Measurements from ENCODE around the gene ZNF135.
A peak's percentile ranks its signal among the peaks of the same experiment; 100 is the strongest.

ZNF135 gene

DNA sequence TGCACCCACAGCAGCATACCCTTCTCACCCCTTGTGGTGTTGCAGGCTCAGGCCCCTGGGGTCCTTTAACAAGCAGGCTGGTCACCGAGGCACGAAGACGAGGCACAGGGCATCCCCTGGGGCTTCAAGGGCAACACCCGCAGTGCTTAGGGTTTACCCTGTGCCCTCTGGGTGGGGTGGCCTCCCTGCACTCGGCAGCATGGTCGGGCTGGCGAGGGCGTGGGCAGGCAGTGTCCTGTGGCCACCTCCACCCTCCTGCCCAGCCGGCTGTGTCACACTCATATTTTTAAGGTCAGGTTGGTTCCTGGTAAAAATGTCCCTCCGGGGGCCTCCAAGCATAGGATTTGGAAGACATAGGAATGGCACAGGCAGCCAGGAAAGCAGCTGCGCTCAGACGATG is 11.4 kb upstream of the ZNF135 start:
- DNase-seq: no peak

DNA sequence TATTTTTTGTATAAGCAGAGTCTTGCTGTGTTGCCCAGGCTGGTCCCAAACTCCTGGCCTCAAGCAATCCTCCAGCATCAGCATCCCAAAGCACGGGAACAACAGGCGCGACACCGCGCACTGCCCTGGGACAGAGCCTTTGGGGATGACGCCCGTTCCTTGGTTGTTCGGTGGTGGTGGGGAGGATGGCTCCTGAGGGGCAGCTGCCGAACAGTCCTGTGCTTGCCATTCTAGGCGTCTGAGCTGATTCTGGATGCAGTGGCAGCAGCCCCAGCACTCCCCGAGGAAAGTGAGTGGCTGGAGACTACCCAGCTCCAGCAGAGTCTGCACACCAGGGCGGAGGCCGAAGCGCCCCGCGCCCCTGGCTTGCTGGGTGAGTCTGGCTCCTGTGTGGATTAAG is 6.8 kb upstream of the ZNF135 start:
- DNase-seq: no peak

DNA sequence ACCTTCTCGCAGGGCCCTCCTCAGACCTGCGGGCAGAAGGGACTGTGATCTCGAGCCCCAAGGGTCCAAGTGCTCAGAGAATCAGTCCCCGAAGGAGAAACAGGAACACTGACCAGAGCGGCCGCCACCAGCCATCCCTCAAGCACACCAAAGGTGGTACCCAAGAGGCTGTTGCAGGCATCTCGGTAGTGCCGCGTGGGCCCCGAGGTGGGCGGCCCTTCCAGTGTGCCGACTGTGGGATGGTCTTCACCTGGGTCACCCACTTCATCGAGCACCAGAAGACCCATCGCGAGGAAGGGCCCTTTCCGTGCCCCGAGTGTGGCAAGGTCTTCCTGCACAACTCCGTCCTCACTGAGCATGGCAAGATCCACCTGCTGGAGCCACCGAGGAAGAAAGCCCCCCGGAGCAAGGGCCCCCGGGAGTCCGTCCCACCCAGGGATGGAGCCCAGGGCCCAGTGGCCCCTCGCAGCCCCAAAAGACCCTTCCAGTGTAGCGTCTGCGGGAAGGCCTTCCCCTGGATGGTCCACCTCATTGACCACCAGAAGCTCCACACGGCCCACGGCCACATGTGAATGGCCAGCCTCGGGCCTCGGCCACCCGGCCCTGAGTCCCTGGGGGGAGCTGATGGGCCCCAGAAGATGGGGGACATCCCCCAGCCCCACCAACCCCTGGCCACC is 5.5 kb upstream of the ZNF135 start:
- DNase-seq: no peak

DNA sequence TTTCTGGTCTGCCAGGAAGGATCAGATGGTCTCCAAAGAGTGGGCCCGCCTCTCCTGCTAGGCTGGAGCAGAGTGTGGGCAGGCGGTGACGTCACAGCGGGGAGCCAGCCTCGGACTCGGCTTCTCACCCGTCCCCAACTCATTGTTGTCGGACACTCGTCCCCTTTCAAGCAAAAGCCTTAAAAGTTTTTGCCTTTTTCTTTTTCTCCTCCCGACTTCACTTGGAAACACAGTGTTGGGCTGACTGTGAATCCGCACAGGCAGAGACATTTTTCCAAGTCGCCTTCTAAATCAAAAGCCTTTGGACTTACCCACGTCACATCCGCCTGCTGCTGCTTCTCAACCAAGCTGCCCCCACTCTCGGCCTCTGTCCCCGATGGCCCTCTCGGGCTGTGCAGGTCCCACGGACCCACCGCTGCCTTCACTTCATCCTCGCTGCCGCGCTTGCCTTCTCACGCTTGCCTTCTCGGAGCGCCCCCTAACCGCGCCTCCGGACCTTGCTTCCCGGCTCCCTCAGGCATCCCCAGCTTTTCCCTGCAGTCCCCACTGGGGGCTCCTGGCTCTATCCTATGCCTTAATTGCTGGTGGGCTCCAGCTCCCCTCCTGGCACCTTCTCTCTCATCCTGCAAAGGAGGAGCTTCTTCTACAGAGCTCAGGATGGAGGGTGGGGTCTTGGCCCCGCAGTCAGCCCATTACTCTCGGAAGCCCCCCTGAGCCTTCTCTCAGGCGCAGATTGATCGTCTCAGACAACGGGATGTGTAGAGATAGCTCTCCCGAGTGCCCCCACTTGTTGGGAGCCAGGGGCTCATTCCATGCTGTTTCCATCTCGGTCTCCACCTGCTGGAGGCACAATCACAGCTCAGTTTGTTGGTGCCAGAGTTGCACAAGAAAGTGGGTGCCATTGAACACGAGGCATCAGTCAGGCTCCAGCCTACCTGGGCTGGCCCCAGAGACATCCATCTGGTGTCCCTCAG is 3.9 kb upstream of the ZNF135 start:
- DNase-seq: peak; percentile 91

DNA sequence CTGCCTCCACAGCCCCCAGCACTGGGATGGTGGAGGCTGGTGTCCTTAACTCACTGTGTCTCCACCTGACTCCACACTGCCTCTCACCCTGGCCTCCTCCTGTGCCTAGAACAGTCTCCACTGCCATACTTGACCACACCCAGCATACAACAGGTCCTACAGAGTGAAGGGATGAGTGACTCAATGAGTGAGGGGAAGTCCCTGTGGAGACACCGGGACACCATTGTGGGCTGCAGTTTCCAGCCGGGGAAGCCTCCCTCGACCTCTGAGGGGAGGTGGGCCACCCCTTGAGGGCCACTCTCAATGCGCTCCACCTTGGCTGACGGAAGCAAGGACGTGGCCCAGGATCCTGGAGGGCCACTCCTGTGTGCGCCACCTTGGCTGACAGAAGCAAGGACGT is 2.8 kb upstream of the ZNF135 start:
- DNase-seq: no peak

DNA sequence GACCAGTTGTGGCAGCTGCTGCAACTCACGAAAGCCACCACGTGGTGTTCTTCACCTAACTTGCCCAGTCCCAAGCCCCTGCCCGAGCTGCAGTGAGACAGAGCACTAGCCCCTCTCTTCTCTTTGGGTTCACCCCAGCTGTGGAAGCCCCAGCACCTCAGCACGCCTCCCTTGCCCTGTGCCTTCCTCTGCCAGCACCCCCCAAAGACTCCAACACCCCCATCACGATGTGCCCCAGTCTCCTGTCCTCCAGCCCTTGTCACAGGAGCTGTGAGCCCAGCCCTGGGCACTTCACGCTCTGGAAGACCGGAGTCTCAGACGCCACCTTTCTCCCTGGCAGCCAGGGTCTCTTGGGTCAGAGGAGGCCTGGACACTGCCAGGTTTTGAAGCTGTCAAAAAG is 2.2 kb upstream of the ZNF135 start:
- DNase-seq: no peak

DNA sequence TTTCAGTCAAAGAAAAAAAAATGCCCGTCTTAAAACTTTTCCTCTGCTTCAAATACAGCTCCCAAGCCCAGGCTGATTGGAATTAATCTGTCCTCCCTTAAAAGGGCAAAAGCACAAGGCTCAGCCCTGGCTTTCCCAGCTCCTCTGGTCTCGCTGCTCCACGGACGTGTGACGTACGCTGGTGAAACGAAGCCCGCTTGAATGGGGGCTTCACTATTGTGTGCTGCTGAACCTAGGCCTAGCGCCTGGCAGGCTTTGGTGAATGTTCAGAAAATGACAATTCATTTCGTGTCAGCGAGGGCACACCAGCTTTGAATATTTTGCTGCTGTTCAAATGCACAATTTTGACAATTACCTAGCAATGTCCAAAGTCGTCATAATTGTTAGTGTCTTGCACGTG is 615 bp upstream of the ZNF135 start:
- DNase-seq: no peak

DNA sequence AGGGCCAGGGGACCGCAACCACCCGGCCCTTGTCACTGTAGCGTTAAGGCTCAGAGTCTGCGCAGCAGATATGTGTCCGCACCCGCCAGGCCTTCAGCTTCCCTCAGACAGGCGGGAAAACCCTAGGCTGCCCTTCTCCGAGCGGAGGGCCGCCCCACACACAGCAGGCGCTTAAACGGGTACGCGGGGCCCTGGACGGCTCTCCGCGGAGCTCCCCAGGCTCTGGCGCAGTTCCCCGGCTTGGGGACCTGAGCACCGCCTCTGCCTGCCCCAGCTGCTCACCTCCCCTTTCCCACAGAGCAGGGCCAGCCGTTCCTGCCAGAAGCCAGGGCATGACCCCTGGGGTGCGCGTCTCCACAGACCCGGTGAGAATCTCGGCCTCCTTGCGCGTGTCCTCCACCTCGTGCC is 593 bp downstream of the ZNF135 start:
- no peak for DNase-seq

DNA sequence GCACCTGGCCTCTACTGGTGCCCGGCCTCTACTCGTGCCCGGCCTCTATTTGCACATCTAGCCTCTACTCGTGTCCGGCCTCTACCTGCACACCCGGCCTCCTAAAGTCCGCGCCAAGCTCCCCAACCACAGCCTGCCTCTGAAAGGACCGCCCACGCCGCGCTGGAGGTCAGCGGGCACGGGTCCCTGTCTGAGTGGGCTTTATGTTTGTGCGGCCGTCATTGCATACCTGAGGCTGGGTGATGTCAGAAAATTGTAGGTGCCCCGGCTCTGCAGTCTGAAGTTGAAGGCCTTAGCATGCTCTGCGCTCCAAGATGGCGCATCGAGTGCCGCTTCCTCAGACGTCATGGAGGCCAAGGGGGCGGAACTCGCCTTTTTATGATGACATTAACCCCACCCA is 1.1 kb downstream of the ZNF135 start:
- no peak for DNase-seq

DNA sequence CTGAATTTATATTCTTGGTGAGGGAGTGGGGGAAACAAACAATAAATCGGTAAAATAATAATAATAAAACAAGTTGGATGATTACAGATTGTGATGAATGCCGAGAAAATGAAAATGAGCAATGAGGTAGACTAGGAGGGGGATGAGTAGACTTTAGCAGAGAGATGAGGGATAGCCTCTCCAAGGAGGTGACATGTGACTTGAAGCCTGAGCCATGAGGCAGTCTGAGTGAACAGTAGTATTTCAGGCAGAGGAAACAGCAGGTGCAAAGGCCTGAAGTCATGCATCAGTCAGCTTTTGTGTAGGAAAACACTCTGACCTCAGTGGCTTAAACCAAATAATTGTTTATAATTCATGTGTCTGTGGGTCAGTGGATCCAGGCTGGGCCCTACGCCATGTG is 4.6 kb downstream of the ZNF135 start:
- no peak for DNase-seq

DNA sequence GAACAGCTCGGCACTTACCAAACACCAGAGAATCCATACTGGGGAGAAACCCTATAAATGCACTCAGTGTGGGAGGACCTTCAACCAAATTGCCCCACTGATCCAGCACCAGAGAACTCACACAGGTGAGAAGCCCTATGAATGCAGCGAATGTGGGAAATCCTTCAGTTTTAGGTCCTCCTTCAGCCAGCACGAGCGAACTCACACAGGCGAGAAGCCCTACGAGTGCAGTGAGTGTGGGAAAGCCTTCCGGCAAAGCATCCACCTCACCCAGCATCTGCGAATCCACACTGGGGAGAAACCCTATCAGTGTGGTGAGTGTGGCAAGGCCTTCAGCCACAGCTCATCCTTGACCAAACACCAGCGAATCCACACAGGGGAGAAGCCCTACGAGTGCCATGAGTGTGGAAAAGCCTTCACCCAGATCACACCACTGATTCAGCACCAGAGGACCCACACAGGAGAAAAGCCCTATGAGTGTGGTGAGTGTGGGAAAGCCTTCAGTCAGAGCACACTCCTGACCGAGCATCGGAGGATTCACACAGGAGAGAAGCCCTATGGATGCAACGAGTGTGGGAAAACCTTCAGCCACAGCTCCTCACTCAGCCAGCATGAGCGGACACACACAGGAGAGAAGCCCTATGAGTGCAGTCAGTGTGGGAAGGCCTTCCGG is 8.3 kb downstream of the ZNF135 start:
- no peak for DNase-seq

DNA sequence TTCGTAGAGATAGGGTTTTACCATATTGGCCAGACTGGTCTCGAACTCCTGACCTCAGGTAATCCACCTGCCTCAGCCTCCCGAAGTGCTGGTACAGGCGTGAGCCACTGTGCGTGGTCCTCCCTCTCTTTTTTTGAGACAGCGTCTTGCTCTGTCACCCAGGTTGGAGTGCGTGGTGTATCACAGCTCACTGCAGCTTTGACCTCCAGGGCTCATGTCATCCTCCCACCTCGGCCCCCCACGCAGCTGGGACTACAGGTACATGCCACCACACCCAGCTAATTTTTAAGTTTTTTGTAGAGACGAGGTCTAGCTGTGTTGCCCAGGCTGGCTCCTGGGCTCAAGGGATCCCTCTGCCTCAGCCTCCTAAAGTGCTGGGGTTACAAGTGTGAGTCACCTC is 20.7 kb downstream of the ZNF135 start:
- no peak for DNase-seq

DNA sequence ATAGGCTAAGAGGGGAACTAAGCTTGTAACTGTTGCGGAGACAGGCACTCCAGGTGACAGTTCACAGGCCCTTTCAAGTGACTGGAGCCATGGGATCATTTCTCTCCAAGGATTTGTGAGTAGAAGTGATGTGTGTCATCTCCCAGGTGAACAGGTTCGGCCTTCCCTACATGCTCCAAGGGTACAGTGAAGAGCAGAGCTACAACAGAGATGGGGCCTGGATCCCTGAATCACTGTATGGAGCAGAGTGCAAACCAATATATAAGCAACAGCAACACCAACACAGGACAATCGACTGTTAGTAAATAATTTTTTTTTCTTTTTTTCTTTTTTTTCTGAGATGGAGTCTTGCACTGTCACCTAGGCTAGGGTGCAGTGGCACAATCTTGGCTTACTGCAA is 23.9 kb downstream of the ZNF135 start:
- DNase-seq: no peak

DNA sequence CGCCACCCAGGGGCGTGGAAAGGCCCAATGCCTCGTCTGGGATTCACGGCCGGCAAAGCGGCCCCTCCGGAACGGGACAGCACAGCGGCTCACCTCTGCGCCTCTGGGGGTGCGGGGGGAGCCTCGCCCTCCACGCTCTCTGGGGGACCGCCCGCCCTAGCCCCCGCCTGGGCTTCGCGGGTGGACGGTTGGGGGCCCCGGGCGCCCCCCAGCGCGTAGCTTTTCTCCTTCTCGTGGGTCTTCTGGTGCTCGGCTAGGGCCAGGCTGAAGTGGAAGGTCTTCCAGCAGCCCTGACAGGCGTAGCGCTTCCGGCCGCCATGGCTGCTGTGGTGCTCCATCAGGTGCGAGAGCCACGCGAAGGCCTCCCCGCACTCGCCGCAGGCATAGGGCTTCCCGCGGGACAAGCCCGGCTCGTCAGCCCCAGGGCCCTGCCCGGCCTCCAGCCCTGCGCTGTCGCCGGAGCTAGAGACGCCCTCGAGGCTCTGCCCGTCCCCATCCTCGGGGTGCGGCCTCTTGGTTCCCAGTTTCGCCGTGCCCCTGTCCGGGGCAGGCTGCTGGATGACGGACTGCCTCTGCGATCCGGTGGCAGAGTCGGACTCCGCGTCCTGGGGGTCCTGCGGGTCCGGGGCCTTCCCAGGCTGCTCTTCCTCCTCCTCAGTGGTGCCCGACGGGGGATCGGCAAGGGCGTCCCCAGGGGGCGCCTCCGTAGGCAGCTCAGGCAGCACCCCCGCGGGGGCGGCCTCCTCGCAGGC is 25.7 kb downstream of the ZNF135 start:
- DNase-seq: no peak

DNA sequence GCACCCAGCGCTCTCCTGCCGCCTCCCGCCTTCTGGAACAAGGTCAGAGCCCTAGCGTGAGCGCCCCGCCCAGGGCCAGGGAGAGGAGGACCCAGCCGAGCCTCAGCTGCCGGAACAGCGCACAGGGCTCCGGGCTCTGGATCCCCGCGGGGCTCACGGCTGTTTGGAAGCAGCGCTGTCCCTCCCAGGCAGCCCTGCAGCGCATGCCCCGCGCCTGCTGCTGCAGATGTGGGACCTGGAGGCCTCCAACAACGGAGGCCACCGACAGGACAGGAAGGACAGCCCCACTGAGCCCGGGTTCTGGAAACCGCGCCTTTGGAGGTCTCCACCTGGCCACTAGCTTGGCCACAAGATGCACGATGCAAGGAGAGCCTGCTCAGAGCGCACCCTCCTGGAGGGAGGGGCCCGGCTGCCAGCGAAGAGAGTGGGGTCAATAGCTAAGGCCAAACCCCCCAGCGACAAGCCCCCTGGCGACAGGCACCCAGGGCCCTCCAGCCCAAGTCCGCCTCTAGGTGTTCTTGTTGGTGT is 26.3 kb downstream of the ZNF135 start:
- DNase-seq: no peak

DNA sequence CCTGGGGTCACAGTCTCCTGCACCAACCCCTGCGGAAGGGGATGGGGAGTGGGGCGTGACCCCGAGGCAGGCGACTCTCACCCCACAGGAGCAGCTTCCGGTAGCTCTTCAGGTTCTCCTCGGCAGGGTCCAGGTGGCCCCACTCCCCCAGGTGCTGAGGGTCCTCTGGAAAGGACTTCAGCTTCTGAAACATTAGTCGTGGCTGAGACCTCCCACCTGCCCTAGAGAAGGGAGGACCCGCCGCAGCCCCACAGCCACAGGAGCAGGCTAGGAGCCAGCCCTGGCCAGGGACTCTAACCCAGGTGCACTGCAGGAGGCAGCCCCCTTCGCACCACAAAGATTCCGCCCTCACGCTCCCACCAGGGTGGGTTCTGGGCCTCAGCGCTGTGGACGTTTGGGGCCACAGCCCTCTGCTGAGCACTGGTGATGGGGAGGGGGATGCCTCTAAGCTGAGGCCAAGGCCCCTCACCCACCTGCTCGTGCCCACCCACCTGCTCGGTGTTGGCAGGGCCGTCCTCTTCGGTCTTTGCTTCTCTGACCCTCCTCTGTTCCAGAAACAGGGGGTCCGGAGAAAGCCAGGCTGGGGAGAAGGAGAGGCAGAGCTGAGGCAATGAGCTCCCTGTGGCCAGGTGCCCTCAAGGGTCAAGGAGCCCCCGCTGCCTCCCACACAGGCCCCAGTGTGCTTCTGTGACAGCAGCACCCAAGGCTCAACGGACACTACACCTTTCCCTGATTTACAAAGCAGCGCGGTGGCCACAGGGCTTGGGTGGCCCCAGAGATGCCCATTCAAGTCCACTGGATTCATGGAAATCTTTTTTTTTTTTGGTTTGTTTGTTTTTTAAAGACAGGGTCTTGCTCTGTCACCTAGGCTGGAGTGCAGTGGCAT is 28.0 kb downstream of the ZNF135 start:
- DNase-seq: no peak

DNA sequence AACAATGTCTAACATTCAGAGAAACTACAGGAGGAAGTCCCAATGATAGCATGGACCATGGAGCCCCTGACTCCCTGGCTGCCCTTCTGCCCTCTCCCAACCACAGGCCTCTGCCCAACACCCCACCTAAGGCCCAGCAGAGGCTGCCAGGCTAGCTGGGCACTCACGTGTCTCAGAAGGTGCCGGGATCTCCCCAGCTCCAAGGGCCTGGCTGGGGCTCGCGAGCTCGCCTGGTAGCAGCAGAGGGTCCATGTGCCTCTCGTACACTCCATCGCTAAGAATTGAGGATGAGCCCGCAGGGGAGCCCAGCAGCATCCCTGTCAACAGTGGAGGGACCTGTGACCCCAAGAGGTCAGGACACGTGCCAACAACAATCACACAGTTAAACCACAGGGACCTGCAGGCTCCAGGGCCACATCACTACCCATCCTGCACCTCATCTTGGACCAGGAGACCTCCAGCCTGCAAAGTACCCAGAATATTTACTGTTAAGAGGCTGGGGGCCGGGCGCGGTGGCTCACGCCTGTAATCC is 29.5 kb downstream of the ZNF135 start:
- DNase-seq: no peak

DNA sequence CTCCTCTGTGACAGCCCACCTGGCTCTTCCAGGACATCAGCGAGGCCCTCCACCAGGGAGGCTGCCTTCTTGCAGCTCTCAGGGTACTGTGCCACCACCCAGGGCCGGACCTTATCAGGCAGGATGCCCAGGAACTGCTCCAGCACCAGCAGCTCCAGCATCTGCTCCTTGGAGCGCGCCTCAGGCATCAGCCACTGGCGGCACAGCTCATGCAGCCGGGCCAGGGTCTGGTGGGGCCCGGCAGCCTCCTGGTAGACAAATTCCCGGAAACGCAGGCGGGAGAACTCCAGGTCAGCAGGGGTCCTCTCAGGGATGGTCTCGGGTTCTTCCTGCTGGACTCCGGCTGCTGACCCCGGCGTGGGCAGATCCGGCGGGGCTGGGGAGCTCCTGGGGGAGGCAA is 30.8 kb downstream of the ZNF135 start:
- DNase-seq: no peak

DNA sequence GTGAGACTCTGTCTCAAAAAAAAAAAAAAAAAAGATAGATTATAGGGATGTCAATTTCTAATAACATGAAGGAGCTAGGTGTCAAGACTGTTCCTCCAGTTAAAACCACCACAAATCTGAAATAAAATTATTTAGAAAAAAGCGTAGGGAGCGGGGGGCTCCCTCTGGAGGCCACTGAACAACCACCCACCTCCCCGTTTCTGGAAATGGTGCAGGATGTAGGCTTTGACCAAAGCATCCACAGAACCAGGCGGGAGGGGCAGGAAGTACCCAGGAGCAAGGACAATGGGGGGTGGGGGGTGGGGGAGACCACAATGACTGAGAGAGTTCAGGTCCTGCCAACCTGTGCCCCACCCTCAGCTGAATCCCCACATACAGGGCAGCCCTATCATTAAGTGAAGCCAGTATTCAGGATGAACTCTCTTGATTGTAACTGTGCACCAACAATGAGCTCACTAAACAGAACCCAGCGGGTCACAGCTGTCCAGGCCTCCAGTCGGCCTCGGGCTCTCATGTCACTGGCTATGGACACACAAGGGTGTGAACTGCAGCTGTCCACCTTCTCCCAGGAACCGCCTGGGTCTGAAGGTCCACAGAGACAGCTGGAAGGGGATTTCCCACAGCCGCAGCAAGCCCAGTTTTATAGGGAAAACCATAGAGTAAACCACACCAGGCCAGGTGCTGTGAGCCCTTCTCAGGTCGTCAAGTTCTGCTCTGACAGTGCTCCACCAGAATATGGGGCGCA is 32.3 kb downstream of the ZNF135 start:
- no peak for DNase-seq

DNA sequence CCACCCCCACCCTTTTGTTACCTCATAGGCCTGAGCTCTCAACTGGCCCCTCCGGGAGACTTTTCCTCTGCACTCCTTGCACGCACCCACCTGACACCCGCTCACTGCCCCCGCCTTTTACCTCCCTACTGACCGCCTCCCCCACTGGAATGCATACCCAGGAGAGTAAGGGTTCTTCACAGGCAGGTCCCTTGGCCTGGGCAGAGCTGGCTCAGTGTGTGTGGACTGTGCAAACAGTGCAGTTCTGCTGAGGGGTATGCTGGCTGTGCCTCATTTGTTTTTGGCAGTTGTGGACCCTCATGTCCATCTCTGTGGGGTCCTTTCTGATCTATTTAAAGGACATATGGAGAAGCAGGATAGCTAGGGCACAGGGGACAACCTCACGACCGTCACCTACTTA is 34.0 kb downstream of the ZNF135 start:
- DNase-seq: no peak

DNA sequence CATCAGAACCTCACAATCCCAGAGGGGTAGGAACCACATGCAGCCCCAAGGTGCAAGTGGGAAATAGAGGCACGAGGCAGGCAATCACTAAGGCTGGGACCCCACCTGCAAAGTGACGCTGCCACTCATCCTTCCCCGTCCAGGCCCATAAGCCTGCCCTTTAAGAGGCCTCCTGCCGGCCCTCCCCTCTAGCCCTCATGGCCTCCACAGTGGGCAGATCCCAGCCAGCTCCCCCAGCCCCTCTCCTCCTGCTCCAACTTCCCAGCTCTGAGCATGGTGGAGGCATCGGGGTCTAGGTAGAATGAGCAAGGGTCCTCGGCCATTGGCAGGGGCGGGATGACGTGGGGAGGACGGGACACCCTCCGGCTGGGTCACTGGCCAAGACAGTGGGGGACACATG is 36.2 kb downstream of the ZNF135 start:
- DNase-seq: no peak
